ENCODE measurements around the gene USP22.

The USP22 gene

GRCh38 chr17:21035406-21035805 is 7.4 kb downstream of the USP22 start:
- H3K27ac ChIP-seq = no peak overlapping the region
- no peak for TF ChIP-seq ZFX (IDR thresholded peaks at IDR 0.05; ENCODE audit: borderline replicate concordance)
- no peak for TF ChIP-seq CTCF (IDR thresholded peaks at IDR 0.05)

DNA sequence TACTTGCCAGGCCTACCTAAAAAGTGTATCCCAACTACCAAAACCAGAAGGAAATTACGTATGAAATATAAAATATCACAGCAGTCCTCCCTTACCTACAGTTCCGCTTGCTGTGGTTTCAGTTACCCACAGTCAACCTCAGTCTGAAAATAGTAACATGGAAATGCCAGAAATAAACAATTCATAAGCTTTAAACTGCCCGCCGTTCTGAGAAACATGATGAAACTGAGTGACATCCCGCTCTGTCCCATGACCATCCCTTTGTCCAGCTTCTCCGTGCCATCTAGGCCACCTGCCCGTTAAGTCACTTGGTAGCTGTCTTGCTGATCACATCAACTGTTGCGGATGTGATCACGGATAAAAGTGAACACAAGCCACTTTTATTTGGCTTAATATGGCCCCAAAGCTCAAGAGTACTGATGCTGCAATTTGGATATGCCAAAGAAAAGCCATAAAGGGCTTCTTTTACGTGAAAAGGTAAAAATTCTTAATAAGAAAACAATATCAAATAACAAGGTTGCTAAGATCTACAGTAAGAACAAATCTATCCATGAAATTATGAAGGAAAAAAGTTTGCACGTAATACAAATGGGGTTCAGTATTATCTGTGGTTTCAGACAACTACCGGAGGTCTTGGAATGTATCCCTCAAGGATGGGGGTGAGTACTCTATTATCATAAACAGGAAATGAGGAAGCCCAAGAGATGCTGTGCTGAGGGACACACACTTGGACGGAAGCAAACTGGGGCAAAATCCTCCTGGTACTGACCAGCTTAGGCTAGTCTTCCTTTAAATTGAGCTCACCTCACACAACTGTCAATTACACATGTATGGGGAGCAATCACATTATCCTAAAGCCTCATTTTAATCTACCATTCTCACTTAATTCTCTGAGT is 8.2 kb downstream of the USP22 start:
- no peak overlapping the region for H3K27ac ChIP-seq
- TF ChIP-seq CTCF (IDR thresholded peaks at IDR 0.05) (no peak), ZFX (IDR thresholded peaks at IDR 0.05; ENCODE audit: borderline replicate concordance) (no peak)

DNA sequence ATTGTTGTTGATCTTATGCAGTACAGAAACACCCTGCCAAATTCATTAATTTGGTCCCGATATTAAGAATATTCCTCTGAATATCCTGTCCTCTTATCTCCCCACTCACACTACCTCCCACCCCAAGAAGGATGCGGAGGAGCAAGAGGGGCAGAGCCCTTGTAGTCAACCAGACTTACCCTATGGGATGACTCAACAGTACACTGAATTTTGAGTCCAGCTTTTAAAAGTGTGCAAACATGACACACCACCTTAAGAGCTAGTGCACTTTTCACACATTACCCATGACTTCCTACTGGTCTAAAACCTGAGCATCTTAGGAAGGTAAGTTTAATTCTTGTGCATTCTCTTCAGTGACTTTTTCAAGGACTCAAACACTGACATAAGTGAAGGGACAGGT is 9.5 kb downstream of the USP22 start:
- no peak overlapping the region for H3K27ac ChIP-seq
- TF ChIP-seq CTCF (IDR thresholded peaks at IDR 0.05) (no peak), ZFX (IDR thresholded peaks at IDR 0.05; ENCODE audit: borderline replicate concordance) (no peak)

DNA sequence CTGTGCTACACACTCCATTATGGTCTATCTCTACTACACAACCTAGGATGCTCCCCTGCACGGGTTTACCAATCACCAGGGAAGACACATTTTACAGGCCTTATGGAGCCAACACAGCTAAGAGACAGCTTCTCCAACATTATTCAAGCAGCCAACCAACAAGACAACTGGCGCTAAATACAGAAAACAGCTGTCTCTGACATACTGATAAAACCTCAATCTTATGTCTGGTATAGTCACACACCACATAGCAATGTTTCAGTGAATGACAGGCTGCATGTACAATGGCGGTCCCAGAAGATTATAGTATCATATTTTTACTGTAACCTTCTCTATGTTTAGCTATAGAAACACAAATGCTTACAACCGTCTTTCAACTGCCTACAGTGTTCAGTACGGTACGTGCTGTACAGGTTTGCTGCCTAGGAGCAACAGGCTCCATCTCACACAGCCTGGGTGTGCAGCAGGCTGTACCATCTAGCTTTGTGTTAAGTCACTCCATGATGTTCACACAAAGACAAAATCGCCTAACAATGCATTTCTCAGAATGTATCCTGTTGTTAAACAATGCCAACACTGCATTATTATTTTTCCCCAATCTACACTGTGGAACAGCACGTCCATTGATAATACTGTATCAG is 10.9 kb downstream of the USP22 start:
- no peak for TF ChIP-seq CTCF (IDR thresholded peaks at IDR 0.05)
- no peak for TF ChIP-seq ZFX (IDR thresholded peaks at IDR 0.05; ENCODE audit: borderline replicate concordance)
- H3K27ac ChIP-seq = no peak overlapping the region

GRCh38 chr17:21030375-21030774 is 12.4 kb downstream of the USP22 start:
- H3K27ac ChIP-seq = no peak overlapping the region
- no peak for TF ChIP-seq CTCF (IDR thresholded peaks at IDR 0.05)
- no peak for TF ChIP-seq ZFX (IDR thresholded peaks at IDR 0.05; ENCODE audit: borderline replicate concordance)

GRCh38 chr17:21029515-21029914 is 13.3 kb downstream of the USP22 start:
- no peak overlapping the region for H3K27ac ChIP-seq
- no peak for TF ChIP-seq ZFX (IDR thresholded peaks at IDR 0.05; ENCODE audit: borderline replicate concordance)
- no peak for TF ChIP-seq CTCF (IDR thresholded peaks at IDR 0.05)

DNA sequence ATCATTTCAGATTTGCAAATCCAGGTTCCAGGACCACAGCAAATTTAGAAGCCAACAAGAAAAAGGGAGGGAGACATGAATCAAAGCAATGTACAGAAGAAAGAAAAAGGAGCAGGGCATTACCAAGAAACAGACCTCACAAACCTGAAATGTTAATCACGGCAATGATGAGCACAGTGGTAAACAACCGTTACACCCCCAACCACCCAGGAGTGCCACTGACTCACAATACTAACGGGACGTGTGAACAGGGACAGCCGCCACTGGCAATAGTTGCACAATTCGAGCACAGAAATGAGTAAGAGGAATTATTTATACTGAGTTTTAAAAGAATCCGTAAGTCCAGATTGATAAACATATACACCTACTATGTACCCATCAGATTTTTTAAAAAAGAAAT is 13.8 kb downstream of the USP22 start:
- TF ChIP-seq ZFX (IDR thresholded peaks at IDR 0.05; ENCODE audit: borderline replicate concordance) (no peak), CTCF (IDR thresholded peaks at IDR 0.05) (no peak)
- H3K27ac ChIP-seq = no peak overlapping the region

Measured in 22Rv1 (cell line).